Superior temporal gyrus (tissue), 1 donor: ENCODE measurements around the gene CDK18.

Experiments
- DNase-seq: peaks from one replicate; pipeline ENCODE4 v3.0.0-alpha.2; 2016; ENCODE audit errors: extremely low spot score

Gene CDK18

DNA sequence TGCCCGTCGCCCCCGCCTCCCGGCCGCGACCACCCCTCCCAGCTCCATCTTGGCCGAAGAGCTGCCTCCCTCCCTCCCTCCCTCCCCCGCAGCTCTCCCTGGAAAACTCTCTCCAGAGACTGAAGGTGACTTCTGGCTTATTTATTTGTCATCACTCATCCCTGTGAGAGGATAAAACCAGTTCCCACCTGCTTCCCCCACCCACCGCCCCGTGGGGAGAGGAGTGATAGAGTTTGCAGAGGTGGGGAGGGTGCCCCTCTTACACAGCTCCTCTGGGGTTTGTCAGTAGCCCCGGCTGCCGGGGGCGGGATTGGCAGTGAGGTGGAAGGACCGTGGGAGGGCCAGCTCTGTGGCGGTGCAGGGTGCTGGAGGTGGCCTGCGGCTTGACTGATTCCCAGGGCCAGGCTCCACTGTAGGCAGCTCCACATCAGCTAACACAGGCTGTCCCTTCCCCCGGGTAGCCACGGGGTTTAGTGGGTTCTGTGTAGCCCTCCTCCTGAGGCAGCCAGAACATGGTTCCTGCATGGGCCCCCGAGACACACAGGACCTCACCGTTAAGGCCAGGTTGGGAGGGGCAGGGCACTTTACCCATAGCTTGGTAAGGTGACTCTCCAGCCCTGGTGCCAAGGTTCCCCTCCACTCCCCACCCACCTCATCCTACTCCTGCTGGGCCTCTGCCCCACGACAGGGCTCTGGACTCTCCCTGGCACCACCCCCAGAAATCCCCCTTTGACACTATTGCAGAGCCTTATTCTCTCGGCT is 65.1 kb downstream of the CDK18 start:
- no peak for DNase-seq

DNA sequence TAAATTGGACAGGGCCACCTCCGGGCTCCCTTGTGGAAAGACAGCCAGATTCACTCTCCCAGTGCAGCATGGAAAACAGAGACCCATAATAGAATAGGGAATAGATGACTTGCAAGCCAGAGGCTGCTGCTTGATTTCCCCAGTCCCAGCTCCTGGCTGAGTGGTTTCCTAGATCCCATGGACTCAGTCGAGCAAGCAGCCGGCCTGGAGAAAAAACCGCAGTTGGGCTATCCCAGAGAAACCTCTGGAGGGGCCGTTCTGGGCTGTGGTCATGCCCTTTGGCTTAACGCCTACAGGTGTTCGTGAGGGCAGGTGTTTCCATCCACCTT is 65.7 kb downstream of the CDK18 start:
- no peak for DNase-seq

DNA sequence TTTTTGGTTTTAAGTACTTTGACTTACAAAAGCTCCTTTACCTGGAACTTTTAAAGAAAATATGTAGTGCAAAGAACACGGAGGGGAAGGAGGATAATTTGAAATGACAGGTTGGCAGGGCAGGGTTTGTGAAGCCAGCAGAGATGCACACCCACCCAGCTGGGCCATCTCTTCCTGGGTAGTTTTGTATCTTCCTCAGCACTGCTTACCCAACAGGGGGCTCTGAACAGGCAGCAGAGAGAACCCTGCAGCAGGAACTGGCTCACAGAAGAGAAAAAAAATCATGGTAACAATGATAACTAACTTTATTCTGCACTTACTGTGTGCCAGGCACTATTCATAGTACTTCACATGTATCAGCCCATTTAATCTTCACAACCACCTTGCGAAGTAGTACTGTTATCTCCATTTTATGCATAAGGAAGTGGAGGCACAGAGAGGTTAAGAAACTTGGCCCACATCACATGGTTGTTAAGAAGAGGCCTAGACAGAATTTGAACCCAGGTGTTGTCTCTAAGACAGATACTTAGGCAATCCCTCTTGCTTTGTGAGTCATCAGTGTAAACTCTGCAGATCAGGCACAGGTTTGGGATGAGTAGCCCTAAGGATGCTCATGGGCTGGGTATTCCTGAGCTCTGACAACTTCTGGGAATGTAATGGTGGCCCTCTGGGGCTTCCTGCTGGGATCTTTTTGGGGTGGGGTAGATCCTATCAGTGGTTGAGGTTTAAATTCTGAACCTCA is 66.5 kb downstream of the CDK18 start:
- no peak for DNase-seq

DNA sequence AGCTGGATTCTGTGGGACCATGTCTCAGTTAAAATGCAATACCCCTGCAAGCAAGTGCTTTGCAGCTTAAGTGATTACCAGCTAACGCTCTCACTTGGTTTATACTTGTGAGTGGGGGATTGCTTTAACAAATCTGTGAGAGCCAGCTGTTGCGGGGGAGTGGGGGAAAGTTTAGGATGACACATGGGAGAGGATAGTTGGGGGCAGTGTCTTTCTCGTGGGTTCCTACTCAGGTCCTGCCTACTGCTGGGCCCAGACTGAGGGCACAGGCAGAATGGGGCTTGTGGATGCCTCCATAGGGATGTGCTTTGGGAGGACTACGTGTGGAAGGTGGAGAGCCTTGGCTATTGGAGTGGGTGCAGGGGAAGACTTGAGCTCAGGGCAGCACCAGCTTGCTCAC is 67.3 kb downstream of the CDK18 start:
- peak; percentile 55 for DNase-seq

DNA sequence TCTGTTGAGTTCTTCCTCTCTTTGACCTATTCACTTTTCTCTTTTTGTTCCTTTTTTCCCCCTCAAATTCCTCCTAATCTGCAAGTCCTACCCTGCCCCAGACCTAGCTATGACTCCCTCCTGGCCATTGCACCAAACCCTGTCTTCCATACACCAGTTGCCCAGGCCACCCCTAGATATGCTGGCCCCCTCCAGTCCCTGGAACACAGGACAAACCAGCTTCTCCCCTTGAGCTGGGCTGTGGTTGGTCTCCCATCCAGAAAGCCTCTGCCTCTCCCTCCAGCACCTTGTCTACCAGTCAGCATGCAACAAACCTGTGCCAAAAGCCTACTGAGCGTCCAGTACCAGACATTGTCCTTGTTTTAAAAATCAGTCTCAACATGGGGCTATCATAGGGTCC is 68.0 kb downstream of the CDK18 start:
- DNase-seq: no peak

DNA sequence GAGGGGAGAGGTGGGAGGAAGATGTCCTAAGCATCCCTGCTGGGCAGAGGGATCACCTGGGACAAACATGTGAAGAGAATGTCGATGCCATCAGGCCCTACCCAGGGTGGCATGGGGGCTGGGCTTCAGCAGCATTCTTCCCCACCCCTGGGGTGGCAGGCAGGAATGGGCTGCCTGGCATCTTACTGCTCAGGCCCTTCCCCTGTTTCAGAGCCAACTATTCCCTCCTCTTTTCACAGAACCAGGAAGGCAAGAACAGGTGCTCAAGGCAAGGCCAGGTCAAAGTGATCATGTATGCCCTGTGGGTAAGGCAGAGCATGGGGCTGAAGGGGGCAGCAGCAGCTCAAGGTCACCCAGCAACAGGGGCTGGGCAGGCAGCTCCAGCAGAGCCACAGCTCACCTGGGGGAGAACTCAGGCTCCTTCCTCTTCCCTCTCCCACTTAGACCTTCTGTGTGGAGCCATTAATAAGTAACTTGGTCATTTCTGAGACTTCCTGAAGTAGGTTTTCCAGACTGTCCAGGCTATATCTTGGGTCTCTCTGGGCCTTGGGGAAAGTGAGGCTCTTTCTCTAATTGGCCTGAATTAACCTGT is 70.9 kb downstream of the CDK18 start:
- DNase-seq: no peak

DNA sequence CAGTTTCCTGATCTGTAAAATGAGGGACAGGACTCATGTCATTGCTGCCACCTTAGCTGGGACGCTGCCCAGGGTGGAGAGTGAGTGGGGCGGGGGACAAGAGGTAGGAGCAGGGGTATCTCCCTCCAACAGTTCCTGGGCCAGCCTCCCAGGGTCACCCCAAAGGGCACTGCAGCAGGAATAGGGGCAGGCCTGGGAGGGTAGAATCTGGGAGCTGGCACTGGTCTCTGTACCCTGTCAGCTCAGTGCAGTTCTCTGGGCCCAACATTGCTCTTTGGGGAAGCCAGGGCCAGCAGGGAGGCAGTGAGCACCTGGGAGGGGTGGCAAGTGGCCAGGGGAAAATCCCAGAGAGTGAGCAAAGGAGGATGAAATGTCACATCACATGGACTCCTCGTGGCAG is 71.5 kb downstream of the CDK18 start:
- DNase-seq: no peak

DNA sequence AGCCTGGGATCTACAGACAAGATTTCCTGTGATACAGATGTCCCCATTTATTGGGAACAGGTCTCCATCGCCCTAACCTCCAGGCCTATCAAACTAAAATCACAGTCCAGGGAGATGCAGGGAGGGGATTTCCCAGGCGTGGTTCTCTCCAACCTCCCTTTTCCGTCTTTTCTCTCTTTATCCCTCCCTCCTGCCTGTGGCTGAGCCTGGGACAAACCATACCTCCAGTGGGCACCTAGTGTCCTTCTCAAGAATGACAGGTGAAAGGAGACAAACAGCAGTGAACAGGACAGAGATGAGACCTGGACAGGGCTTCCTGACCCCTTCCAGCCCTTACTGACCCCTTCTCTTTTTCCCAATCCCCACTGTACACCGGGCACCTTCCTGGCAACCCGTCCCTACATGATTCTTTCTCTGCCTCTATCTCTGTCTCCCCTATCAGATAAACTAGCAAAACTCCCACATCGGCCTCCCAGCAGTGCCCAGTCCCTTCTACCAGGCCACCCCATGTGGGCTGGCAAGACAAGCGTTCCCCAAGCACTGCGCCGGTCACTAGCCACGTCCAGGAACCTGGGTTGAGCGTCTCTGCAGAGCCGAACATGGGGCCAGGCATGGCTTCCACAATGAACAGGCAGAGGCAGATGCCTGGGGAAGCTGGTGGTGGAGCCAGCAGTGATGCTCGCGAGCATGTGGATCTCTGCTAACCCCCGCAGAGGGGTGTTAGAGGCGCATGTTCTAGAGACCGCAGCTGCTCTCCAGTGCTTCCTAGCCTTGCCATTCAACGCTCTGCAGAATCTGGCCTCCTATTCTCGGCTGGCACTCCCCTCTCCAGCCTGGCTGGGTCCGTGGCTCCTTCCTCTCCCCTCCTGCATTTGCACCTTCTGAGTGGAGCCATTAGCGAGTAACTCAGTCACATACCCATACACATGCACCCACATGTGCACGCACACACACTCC is 72.6 kb downstream of the CDK18 start:
- DNase-seq: no peak

DNA sequence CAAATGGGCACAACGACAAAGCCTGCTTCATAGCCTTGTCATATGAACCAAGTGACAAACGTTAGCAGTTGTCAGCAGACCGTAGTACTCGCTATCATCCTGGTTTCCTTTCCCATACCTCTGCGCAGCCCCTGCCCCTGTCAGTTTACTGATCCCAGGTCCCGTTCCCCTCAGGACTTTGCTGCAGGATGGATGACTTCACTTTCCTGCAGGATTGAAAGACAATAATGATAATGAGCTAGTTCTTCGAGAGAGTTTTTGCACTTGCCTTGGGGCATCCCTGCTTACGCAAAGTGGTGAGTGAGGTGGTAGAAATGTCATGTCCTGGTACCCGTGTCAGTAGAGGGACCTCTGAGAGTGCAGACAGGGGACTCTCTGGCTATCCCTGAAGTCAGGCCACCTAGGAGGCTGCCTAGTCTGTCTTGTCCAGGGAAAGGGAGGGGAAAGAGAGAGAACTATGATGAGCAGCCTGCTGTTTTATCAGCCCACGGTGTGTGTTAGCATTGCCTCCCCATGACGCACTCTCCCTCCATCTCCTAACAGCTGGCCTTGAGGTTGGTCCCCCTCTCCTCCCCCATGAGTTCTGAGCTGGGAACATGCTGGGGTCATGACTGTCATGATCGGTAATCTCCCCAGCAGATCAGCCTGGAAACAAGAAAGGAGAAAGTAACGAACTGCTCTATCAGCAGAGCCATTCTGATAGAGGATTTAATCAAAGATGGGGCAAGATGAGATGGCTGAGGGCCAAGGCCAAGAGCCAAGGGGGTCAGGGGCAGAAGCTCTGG is 73.6 kb downstream of the CDK18 start:
- no peak for DNase-seq

DNA sequence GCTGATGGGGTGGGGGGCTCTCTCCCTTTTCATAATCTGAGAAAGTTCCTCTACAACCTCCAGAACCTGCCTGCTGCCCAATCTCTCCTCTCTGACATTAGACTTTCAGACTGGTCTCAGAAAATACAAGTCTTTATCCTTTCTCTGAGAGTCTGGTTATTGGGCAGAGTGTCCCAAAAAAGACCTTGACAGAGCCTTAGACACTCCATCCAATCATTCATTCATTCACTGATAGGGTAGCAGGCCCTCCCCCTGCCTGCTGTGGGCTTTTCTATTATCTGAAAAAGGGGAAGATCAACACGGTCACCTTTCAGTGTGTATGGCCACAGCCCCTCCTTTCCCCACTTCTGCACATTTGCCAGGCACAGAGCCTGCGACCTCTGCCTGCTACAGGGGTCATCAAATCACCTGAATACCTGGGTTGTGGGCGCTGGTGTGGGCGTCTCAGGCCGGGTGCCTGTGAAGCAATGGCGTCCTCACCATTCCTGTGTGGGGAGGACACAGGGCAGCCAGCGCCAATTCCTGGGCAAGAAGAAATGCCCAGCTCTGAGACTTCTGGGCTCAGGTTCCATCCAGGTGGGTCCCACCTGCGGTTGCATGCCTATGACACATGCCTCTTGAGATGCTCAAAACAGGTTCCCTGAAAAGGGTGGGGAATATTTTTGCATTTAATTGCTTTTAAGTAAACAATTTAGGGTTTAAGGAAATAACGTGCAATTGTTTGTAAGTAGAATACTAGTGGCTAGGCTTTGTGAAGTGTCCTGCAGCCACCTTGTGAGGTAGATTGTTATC is 74.5 kb downstream of the CDK18 start:
- DNase-seq: no peak

DNA sequence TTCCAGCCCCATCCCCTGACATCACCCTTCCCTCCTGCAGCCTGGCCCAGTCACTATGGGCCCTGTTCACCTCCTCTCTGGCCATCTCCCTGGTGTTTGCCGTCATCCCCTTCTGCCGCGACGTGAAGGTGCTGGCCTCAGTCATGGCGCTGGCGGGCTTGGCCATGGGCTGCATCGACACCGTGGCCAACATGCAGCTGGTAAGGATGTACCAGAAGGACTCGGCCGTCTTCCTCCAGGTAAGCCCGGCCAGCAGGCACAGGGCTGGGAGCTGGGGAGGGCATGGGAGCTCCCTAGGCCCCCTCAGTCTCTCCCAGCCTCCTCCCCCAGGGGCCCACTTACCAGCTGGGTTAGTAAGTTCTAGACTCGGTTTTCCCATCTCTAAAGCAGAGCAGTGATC is 75.2 kb downstream of the CDK18 start:
- DNase-seq: no peak

DNA sequence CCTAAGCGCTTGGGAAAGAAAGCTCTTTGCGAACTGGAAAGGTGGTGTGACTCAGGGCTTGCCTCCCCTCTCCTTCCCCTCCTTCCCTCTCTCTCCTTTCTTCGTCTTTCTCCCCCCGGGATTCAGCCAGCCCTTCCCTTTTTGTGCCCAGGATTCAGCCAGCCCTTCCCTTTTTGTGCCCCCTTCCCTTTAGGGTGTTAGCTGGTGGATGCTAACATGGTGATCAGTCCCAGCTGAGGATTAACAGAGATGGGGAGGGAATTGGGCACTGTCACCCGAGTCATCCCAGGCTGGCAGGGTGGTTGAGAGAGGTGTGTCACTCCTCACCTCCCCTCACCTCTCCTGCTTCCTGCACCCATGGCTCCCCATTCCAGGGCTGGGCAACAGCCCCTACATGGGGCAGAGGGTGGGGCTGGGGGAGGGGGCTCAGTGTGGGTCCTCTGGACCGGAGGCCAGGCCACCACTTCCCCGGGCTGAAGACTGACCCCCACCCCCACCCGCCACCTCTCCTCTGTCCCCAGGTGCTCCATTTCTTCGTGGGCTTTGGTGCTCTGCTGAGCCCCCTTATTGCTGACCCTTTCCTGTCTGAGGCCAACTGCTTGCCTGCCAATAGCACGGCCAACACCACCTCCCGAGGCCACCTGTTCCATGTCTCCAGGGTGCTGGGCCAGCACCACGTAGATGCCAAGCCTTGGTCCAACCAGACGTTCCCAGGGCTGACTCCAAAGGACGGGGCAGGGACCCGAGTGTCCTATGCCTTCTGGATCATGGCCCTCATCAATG is 75.9 kb downstream of the CDK18 start:
- DNase-seq: no peak

DNA sequence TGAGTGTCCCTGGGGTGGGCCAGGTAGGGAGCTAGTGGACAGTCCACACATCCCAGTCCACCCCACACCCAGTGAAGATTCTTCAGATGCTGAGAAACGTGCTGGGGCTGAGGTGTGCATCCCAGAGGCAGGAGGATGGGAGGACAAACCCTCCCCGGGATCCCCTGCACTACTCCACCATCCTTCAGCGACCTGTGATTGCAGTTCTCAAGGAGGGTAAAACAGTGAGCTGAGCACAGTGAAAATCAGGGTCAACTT is 76.4 kb downstream of the CDK18 start:
- DNase-seq: no peak

DNA sequence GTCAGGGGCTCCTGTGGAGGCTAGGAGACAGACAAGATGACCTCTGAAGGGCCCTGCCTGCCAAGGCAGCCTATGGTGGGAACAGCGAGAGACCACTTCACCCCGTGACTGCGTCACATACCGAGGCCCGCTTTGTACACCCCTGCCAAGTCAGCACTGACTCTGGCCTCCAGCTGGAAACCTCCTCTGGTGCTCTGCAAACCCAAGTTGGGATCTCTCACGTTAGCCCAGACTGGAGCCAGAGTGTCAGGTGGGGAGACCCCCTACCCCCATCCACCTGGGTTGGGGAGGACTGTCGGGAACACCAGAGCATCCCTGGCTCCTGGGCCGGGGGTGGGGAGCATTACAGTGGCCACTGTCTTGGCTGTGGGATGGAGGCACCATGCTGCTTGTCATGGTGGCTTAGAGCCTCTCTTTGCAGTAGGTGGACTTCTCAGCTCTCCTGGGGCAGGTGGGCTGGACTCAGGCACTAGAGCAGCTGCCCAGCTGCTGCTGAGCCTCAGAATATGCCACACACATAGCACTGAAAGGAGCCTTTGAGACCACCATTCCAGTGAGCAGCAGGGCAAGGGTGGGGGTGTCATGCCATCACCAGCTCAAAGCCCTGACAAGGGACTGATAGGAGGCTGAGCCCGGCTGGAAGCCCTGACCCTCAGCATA is 77.0 kb downstream of the CDK18 start:
- no peak for DNase-seq

DNA sequence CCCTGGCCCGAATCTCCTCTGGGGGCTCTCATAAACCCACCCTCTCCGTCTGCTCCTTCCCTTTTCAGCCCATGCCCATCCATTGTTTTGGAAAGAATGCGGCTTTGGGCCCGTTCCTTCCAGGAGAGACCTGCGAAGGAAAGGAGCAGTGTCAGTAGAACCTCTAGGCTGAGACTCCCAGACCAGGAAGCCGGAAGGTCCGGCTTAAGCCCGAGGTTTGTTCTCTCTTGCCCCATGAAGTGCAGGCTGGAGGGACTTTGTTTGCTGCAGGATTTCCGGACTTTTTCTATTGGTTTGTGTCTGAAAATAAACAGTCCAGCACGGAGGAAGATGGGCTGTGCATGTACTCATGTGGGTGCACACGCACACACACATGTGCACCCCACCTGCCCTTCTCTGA is 77.6 kb downstream of the CDK18 start:
- no peak for DNase-seq
